ENCODE measurements around the gene PCDHGA4.
A peak's percentile ranks its signal among the peaks of the same experiment; 100 is the strongest.
"Not testable (repeated sequence)": the region's sequence is repeated elsewhere in the genome, so short reads cannot be mapped to it uniquely, and the experiment has no call there.

Gene PCDHGA4

GRCh38 chr5:141354900-141355469 is at the start of gene PCDHGA4:
PCDHGA4 (plus strand) TSS chr5:141355021; CDS start chr5:141355108, 87 bp downstream.
- no peak for DNase-seq

- DNase-seq = no peak
Measured at GRCh38 chr5:141306630-141307029, 48.2 kb upstream of the PCDHGA4 start.

- no peak for DNase-seq
Measured at GRCh38 chr5:141313711-141314110, 41.1 kb upstream of the PCDHGA4 start.

GRCh38 chr5:141316963-141317362 is 37.9 kb upstream of the PCDHGA4 start:
- not testable (repeated sequence) for DNase-seq

- no peak for DNase-seq
Measured at GRCh38 chr5:141319202-141319601, 35.6 kb upstream of the PCDHGA4 start.

GRCh38 chr5:141319699-141320098 is 35.1 kb upstream of the PCDHGA4 start:
- DNase-seq = no peak

GRCh38 chr5:141320225-141321169 is 34.3 kb upstream of the PCDHGA4 start, which contains the start of gene TAF7:
TAF7 (minus strand) TSS chr5:141320784; CDS start chr5:141320044, 740 bp downstream.
- peak; percentile 99 for DNase-seq

GRCh38 chr5:141322261-141322660 is 32.6 kb upstream of the PCDHGA4 start:
- no peak for DNase-seq

DNA sequence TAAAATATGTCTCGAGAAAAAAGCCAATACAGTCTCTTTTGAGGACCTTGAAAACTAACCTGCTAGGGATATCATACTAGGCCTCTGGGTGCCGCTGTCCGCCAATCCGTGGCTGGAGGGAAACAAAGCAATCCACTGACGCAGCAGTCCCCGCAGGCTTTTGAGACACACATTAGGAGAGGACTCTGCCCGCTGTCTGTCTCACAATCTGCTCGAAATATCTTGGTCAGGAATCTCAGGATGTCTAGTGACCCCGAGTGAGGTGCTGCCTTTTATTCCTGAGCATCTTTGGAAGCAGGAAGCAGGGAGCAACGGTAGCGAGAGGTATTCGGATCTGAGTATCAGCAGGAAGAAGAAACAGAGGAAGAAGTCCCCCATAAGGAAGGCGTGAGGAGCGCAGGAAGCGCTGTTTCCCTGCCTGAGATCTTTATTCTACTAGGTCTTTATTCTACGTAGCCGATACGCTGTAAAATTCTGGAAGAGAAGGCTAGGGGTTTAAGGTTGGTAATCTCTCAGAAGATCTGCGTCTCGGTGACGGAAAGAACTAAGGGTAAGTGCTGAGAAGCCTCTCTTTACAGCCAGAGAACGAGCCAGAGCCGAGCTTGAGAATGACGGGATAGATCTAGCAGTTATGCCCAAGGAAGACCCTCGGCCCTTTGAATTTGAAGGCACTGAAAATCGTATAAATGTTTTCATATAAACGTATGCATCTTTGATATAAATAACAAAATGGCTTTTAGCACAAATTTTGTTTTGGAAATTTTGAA is 28.6 kb upstream of the PCDHGA4 start:
- peak; percentile 64 for DNase-seq

GRCh38 chr5:141328231-141328630 is 26.6 kb upstream of the PCDHGA4 start:
- no peak for DNase-seq

GRCh38 chr5:141330299-141331080 is 24.3 kb upstream of the PCDHGA4 start, which contains the start of gene PCDHGA1:
PCDHGA1 (plus strand) TSS chr5:141330514.
- DNase-seq = no peak

GRCh38 chr5:141332571-141332970 is 22.2 kb upstream of the PCDHGA4 start:
- DNase-seq = not testable (repeated sequence)

GRCh38 chr5:141338538-141339306 is 16.1 kb upstream of the PCDHGA4 start, which contains the start of gene PCDHGA2:
PCDHGA2 (plus strand) TSS chr5:141338760.
- peak; percentile 73 for DNase-seq

- not testable (repeated sequence) for DNase-seq
Measured at GRCh38 chr5:141340781-141341354, 14.0 kb upstream of the PCDHGA4 start.

GRCh38 chr5:141342773-141343172 is 12.0 kb upstream of the PCDHGA4 start:
- DNase-seq = no peak

- peak; percentile 41 for DNase-seq
Measured at GRCh38 chr5:141343242-141343952, 11.4 kb upstream of the PCDHGA4 start, which contains the start of gene PCDHGA3. PCDHGA3 (plus strand) TSS chr5:141343829; CDS start chr5:141344034, 205 bp downstream.

- no peak for DNase-seq
Measured at GRCh38 chr5:141343953-141344463, 10.8 kb upstream of the PCDHGA4 start.

GRCh38 chr5:141345327-141345726 is 9.5 kb upstream of the PCDHGA4 start:
- DNase-seq = no peak

DNA sequence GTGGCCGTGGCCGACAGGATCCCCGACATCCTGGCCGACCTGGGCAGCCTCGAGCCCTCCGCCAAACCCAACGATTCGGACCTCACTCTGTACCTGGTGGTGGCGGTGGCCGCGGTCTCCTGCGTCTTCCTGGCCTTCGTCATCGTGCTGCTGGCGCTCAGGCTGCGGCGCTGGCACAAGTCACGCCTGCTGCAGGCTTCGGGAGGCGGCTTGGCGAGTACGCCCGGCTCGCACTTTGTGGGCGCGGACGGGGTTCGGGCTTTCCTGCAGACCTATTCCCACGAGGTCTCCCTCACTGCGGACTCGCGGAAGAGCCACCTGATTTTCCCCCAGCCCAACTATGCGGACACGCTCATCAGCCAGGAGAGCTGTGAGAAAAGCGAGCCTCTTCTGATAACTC is 8.8 kb upstream of the PCDHGA4 start:
- not testable (repeated sequence) for DNase-seq

Measured in eye (tissue), 1 donor.